Liver (tissue), 9 donors: Measurements from ENCODE around the gene TBL1Y. TPM values are rescaled to one million over a fixed set of nuclear protein-coding genes. Genes with fewer than 3 reads are reported as not detected.

Source experiments
- DNase-seq: peaks from one replicate; pipeline ENCODE4 v3.0.0-alpha.2; 2017; ENCODE audit warnings: low spot score
- H3K27ac ChIP-seq, 2 donors: one replicate each; pipeline ENCODE4 v1.7.0; 2013; ENCODE audit warnings: inconsistent platforms in 2 of 2, low read length in 2 of 2, control low read depth in 1 of 2, low read depth in 1 of 2, mild to moderate bottlenecking in 1 of 2
- H3K27me3 ChIP-seq, 4 donors: one replicate each; pipeline versions ENCODE4 v1.6.1 to v1.7.0; 2013; ENCODE audit warnings: low read length in 3 of 4, inconsistent platforms in 1 of 4, mild to moderate bottlenecking in 1 of 4, moderate library complexity in 1 of 4; ENCODE audit not compliant: control insufficient read depth in 4 of 4, insufficient read depth in 4 of 4
- H3K36me3 ChIP-seq, 4 donors: one replicate each; pipeline versions ENCODE4 v1.6.1 to v1.7.0; 2013; ENCODE audit warnings: low read length in 3 of 4, mild to moderate bottlenecking in 3 of 4, low read depth in 1 of 4, moderate library complexity in 1 of 4; ENCODE audit not compliant: control insufficient read depth in 4 of 4, insufficient read depth in 3 of 4
- H3K4me1 ChIP-seq, 4 donors: one replicate each; pipeline versions ENCODE4 v1.6.1 to v1.7.0; 2013; ENCODE audit warnings: low read length in 3 of 4, mild to moderate bottlenecking in 3 of 4, moderate library complexity in 1 of 4; ENCODE audit not compliant: control insufficient read depth in 4 of 4, insufficient read depth in 4 of 4
- H3K4me3 ChIP-seq, 3 donors: one replicate each; pipeline versions ENCODE4 v1.6.1 to v1.7.0; 2013; ENCODE audit warnings: low read length in 3 of 3, control low read depth in 1 of 3, low read depth in 1 of 3, mild to moderate bottlenecking in 1 of 3
- H3K9ac ChIP-seq, 2 donors: one replicate each; pipeline ENCODE4 v1.7.0; 2013; ENCODE audit warnings: low read length in 2 of 2, mild to moderate bottlenecking in 2 of 2, moderate library complexity in 2 of 2, control low read depth in 1 of 2, low read depth in 1 of 2
- H3K9me3 ChIP-seq, 4 donors: one replicate each; pipeline versions ENCODE4 v1.6.1 to v1.7.0; 2013; ENCODE audit warnings: low read length in 3 of 4; ENCODE audit not compliant: control insufficient read depth in 4 of 4
- ATF3 ChIP-seq: IDR thresholded peaks from 2 replicates; pipeline ENCODE4 v1.6.1; 2016; ENCODE audit warnings: antibody characterized with exemption
- CTCF ChIP-seq: fragments of 150-350 bp; IDR thresholded peaks from 2 replicates; pipeline ENCODE4 v1.5.1; 2017; ENCODE audit warnings: improper control_type of control experiment, low read depth, low read length; ENCODE audit not compliant: missing input control
- EGR1 ChIP-seq, 2 donors: IDR thresholded peaks; 2 replicates each; pipeline ENCODE4 v1.6.1; 2016 to 2018; ENCODE audit warnings: antibody characterized with exemption in 2 of 2, low read depth in 2 of 2
- FOXA1 ChIP-seq: IDR thresholded peaks from 2 replicates; pipeline ENCODE4 v1.6.1; 2016; ENCODE audit warnings: antibody characterized with exemption
- FOXA2 ChIP-seq: IDR thresholded peaks from 2 replicates; pipeline ENCODE4 v1.6.1; 2016; ENCODE audit warnings: antibody characterized with exemption
- GABPA ChIP-seq, 2 donors: IDR thresholded peaks in 1 of 2; conservative IDR thresholded peaks in 1 of 2; 2 replicates each; pipeline ENCODE4 v1.6.1; 2016; ENCODE audit warnings: antibody characterized with exemption in 2 of 2, mild to moderate bottlenecking in 1 of 2, moderate library complexity in 1 of 2
- HNF4A ChIP-seq, 2 donors: conservative IDR thresholded peaks; 2 replicates each; pipeline ENCODE4 v1.6.1; 2016; ENCODE audit warnings: antibody characterized with exemption in 2 of 2, mild to moderate bottlenecking in 2 of 2
- HNF4G ChIP-seq: IDR thresholded peaks from 2 replicates; pipeline ENCODE4 v1.6.1; 2016; ENCODE audit warnings: antibody characterized with exemption
- JUND ChIP-seq, 2 donors: IDR thresholded peaks; 2 replicates each; pipeline ENCODE4 v1.6.1; 2016; ENCODE audit warnings: antibody characterized with exemption in 2 of 2
- MAX ChIP-seq: IDR thresholded peaks from 2 replicates; pipeline ENCODE4 v1.6.1; 2016; ENCODE audit warnings: antibody characterized with exemption
- NR2F2 ChIP-seq: IDR thresholded peaks from 2 replicates; pipeline ENCODE4 v1.6.1; 2016; ENCODE audit warnings: antibody characterized with exemption
- RAD21 ChIP-seq, 2 donors: IDR thresholded peaks; 2 replicates each; pipeline ENCODE4 v1.6.1; 2016; ENCODE audit warnings: antibody characterized with exemption in 2 of 2, mild to moderate bottlenecking in 2 of 2
- REST ChIP-seq: IDR thresholded peaks from 2 replicates; pipeline ENCODE4 v1.6.1; 2016; ENCODE audit warnings: antibody characterized with exemption, mild to moderate bottlenecking
- RXRA ChIP-seq, 2 donors: IDR thresholded peaks; 2 replicates each; pipeline ENCODE4 v1.6.1; 2017 to 2018; ENCODE audit warnings: antibody characterized with exemption in 2 of 2, mild to moderate bottlenecking in 1 of 2
- SP1 ChIP-seq: IDR thresholded peaks from 2 replicates; pipeline ENCODE4 v1.6.1; 2018; ENCODE audit warnings: antibody characterized with exemption, mild to moderate bottlenecking
- YY1 ChIP-seq: IDR thresholded peaks from 2 replicates; pipeline ENCODE4 v1.6.1; 2016; ENCODE audit warnings: antibody characterized with exemption, mild to moderate bottlenecking
- ZBTB33 ChIP-seq: IDR thresholded peaks from 2 replicates; pipeline ENCODE4 v1.6.1; 2016; ENCODE audit warnings: antibody characterized with exemption
- WGBS: extraction: QIAGEN DNeasy Blood & Tissue Kit; methylation state at CpG from one replicate; pipeline ENCODE4 v1.1.7; 2013; 5-methylcytosine and 5-hydroxymethylcytosine counted together
- polyA plus RNA-seq, 2 donors: library from polyadenylated mRNA; stranded (reverse) in 1 of 2; unstranded in 1 of 2; fragments of 200-250 nt in 1 of 2; fragments of >200 nt in 1 of 2; fragmentation: Nextera tagmentation in 1 of 2; extraction: Ambion mirVana in 1 of 2; gene quantifications; one replicate each; pipeline versions ENCODE4 v1.2.1 to v1.2.3, GENCODE V29; 2013 to 2015
- total RNA-seq, 2 donors: library from RNA; depleted of rRNA; stranded (reverse); fragments of >200 nt; gene quantifications; one replicate each; pipeline ENCODE4 v1.2.3, GENCODE V29; 2014
- donor health status: healthy.
- donor health status: healthy.
- donor health status: healthy.
- donor health status: healthy.
- donor health status: healthy.

TBL1Y gene
- total and polyA plus RNA-seq, 4 donors: 0.72 to 1.6 TPM; not detected in 2

- no peak for DNase-seq
- Histone ChIP-seq H3K36me3 (no peaks in the 10 kb centered on the region), H3K27ac (no peak overlapping the region), H3K9ac (no peak overlapping the region), H3K27me3 (no peaks in the 10 kb centered on the region), H3K9me3 (no peaks in the 10 kb centered on the region), H3K4me1 (peaks cover 0 to 13% (median 0%) of the 10 kb centered on the region in 4 donors), H3K4me3 (no peak overlapping the region)
- WGBS: 73% methylated on average over 2 of the region's 2 CpGs
- TF ChIP-seq HNF4G (no peak), NR2F2 (no peak), HNF4A (conservative IDR thresholded peaks at IDR 0.05) (no peak), SP1 (no peak), EGR1 (IDR thresholded peaks at IDR 0.05; ENCODE audit: low read depth in 2 of 2) (no peak), MAX (no peak), FOXA1 (no peak), RXRA (IDR thresholded peaks at IDR 0.05) (no peak), FOXA2 (no peak), RAD21 (IDR thresholded peaks at IDR 0.05) (no peak), ATF3 (no peak), CTCF (no peak), JUND (IDR thresholded peaks at IDR 0.05) (no peak), YY1 (no peak), ZBTB33 (no peak), GABPA (IDR thresholded peaks at IDR 0.05 in 1 of 2, conservative IDR thresholded peaks at IDR 0.05 in 1 of 2) (no peak), REST (no peak)
These were observed 25.0 kb downstream of the TBL1Y start for GRCh38 chrY:6935497-6935896.

GRCh38 chrY:6947695-6948094 lies 37.2 kb downstream of the TBL1Y start:
- Histone ChIP-seq H3K36me3 (no peaks in the 10 kb centered on the region), H3K9me3 (no peaks in the 10 kb centered on the region), H3K27ac (no peak overlapping the region), H3K4me3 (no peak overlapping the region), H3K4me1 (no peaks in the 10 kb centered on the region), H3K9ac (no peak overlapping the region), H3K27me3 (no peaks in the 10 kb centered on the region)
- DNase-seq: no peak
- TF ChIP-seq REST: no peak
- no peak for TF ChIP-seq HNF4G
- TF ChIP-seq HNF4A (conservative IDR thresholded peaks at IDR 0.05): no peak
- TF ChIP-seq SP1: no peak
- peak; percentile 29 for TF ChIP-seq CTCF
- no peak for TF ChIP-seq NR2F2
- TF ChIP-seq GABPA (IDR thresholded peaks at IDR 0.05 in 1 of 2, conservative IDR thresholded peaks at IDR 0.05 in 1 of 2): no peak
- TF ChIP-seq RAD21 (IDR thresholded peaks at IDR 0.05): peak in 1 of 2 donors; percentile 71
